ENCODE data around the gene HMGB4.

DNA sequence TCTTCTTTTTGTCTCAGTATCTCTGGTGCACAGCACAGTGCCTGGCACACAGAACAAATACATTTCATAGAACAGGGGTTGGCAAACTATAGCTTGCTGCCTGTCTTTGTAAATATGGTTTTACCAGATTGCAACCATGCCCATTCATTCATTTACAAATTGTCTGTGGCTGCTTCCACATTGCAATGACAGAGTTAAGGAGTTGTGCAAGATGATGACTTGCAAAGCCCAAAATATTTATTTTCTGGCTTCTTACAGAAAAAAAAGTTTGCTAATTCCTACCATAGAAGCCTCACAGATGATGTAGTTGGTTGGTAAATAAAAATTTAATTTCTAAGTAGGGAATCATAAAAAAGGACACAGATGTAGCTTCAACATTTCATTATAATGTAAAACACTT lies 11.2 kb upstream of the HMGB4 start:
- TF ChIP-seq, protein P1, sequence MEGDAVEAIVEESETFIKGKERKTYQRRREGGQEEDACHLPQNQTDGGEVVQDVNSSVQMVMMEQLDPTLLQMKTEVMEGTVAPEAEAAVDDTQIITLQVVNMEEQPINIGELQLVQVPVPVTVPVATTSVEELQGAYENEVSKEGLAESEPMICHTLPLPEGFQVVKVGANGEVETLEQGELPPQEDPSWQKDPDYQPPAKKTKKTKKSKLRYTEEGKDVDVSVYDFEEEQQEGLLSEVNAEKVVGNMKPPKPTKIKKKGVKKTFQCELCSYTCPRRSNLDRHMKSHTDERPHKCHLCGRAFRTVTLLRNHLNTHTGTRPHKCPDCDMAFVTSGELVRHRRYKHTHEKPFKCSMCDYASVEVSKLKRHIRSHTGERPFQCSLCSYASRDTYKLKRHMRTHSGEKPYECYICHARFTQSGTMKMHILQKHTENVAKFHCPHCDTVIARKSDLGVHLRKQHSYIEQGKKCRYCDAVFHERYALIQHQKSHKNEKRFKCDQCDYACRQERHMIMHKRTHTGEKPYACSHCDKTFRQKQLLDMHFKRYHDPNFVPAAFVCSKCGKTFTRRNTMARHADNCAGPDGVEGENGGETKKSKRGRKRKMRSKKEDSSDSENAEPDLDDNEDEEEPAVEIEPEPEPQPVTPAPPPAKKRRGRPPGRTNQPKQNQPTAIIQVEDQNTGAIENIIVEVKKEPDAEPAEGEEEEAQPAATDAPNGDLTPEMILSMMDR (IDR thresholded peaks at IDR 0.05), result no peak
- TF ChIP-seq POLR2A (IDR thresholded peaks at IDR 0.05; ENCODE audit: low read depth), result no peak

Measured in esophagus muscularis mucosa (tissue), 3 donors.